ENCODE results near the gene PGP. TPM values are rescaled to one million over a fixed set of nuclear protein-coding genes. Genes with fewer than 3 reads are reported as not detected.
"Not testable (repeated sequence)": the region's sequence is repeated elsewhere in the genome, so short reads cannot be mapped to it uniquely, and the experiment has no call there.

PGP gene, protein sequence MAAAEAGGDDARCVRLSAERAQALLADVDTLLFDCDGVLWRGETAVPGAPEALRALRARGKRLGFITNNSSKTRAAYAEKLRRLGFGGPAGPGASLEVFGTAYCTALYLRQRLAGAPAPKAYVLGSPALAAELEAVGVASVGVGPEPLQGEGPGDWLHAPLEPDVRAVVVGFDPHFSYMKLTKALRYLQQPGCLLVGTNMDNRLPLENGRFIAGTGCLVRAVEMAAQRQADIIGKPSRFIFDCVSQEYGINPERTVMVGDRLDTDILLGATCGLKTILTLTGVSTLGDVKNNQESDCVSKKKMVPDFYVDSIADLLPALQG
- total RNA-seq (ENCODE audit: unreplicated experiment): 31.5 TPM
- long read RNA-seq, transcript PGP-201 (2 exons, 2,727 nt): major isoform, 32 of 34 reads
- long read RNA-seq, partial matches to known transcripts: 0 of 34 reads
- long read RNA-seq, other reads (novel, unspliced or antisense): 2 of 34 reads

DNA sequence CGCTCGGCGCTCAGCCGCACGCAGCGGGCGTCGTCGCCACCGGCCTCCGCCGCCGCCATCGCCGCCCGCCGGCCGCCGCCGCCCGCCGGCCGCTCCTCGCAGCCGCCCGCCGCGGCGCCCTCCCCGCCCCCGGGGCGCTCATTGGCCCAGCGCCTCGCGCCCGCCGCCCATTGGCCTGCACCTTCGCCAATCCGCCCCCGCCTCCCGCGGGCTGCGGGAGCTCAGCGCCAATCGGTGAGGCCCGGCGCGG, at the start of gene PGP:
TSS of gene PGP (minus strand) at position 122 of the 250 bp plus-strand sequence. CDS start at position 59, 63 bp downstream.
- Mint-ChIP-seq H3K9me3 (ENCODE audit: unreplicated experiment) (no peaks in the 10 kb centered on the region), H3K4me3 (ENCODE audit: unreplicated experiment) (peak within 1 kb of the TSS; percentile 93), H3K4me1 (ENCODE audit: unreplicated experiment) (peaks cover 25% of the 10 kb centered on the region), H3K27me3 (ENCODE audit: unreplicated experiment) (peaks cover 10% of the 10 kb centered on the region), H3K36me3 (ENCODE audit: low read depth, unreplicated experiment) (no peaks in the 10 kb centered on the region), H3K27ac (ENCODE audit: unreplicated experiment) (peak within 1 kb of the TSS; percentile 91)
- TF ChIP-seq, protein P1, sequence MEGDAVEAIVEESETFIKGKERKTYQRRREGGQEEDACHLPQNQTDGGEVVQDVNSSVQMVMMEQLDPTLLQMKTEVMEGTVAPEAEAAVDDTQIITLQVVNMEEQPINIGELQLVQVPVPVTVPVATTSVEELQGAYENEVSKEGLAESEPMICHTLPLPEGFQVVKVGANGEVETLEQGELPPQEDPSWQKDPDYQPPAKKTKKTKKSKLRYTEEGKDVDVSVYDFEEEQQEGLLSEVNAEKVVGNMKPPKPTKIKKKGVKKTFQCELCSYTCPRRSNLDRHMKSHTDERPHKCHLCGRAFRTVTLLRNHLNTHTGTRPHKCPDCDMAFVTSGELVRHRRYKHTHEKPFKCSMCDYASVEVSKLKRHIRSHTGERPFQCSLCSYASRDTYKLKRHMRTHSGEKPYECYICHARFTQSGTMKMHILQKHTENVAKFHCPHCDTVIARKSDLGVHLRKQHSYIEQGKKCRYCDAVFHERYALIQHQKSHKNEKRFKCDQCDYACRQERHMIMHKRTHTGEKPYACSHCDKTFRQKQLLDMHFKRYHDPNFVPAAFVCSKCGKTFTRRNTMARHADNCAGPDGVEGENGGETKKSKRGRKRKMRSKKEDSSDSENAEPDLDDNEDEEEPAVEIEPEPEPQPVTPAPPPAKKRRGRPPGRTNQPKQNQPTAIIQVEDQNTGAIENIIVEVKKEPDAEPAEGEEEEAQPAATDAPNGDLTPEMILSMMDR (IDR thresholded peaks at IDR 0.05; ENCODE audit: unreplicated experiment): no peak
- no peak for DNase-seq (ENCODE audit: low spot score)

DNA sequence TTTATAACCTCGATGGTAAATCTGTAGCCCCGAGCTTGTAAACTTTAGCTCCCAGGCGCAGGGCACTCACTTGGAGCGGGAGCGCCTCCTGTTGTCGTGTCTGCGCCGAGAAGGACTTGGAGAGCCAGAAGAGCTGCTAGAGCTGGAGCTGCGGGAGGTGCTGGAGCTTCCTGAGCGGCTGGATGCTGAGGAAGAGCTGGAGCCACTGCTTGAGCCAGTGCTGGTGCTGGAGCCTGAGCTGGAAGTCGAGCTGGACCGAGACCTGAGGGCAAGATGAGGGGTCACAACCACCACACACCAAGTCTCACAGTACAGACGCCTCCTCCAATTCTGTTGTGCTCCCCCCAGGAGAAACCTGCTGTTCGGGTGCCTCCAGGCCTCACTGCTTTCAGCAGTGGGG, 48.4 kb upstream of the PGP start:
- DNase-seq (ENCODE audit: low spot score); H3K27ac Mint-ChIP-seq (ENCODE audit: unreplicated experiment); H3K9me3 Mint-ChIP-seq (ENCODE audit: unreplicated experiment); H3K27me3 Mint-ChIP-seq (ENCODE audit: unreplicated experiment): not testable (repeated sequence)
- Mint-ChIP-seq H3K4me3 (ENCODE audit: unreplicated experiment) (peak overlapping the region; percentile 62), H3K4me1 (ENCODE audit: unreplicated experiment) (peaks cover 20% of the 10 kb centered on the region), H3K36me3 (ENCODE audit: low read depth, unreplicated experiment) (peaks cover 30% of the 10 kb centered on the region)

DNA sequence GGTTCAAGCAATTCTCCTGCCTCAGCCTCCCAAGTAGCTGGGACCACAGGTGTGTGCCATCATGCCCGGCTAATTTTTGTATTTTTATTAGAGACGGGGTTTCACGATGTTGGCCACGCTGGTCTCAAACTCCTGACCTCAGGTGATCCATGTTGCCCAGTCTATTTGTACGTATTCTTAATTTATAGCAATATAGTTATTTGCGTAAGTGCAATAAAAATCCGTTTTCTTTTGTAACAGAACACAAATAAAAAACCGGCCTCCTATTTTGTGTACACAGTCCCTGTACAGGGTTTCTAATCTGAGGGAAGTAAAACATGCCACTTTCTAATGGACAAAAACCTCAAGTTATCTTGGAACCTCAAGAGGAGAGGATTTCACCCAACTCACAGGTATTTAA, 45.6 kb upstream of the PGP start:
- no peaks in the 10 kb centered on the region for H3K27me3 Mint-ChIP-seq (ENCODE audit: unreplicated experiment)

DNA sequence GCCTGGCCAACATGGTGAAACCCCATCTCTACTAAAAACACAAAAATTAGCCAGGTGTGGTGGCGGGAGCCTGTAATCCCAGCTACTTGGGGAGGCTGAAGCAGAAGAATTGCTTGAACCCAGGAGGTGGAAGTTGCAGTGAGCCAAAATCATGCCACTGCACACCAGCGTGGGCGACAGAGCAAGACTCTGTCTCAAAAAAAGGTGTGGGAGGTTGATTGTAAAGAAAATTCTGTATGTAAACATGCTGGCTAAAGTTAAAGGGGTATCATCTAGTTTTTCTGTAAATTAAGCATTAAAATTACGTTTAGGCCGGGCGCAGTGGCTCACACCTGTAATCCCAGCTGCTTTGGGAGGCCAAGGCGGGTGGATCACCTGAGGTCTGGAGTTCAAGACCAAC, 43.9 kb upstream of the PGP start:
- Mint-ChIP-seq H3K36me3 (ENCODE audit: low read depth, unreplicated experiment) (peaks cover 43% of the 10 kb centered on the region), H3K27ac (ENCODE audit: unreplicated experiment) (peak overlapping the region; percentile 42)
- DNase-seq (ENCODE audit: low spot score); H3K4me3 Mint-ChIP-seq (ENCODE audit: unreplicated experiment); H3K27me3 Mint-ChIP-seq (ENCODE audit: unreplicated experiment); H3K4me1 Mint-ChIP-seq (ENCODE audit: unreplicated experiment); H3K9me3 Mint-ChIP-seq (ENCODE audit: unreplicated experiment): not testable (repeated sequence)

More for the DNA sequence above, 45.6 kb upstream of the PGP start:
- TF ChIP-seq, protein P1 (IDR thresholded peaks at IDR 0.05; ENCODE audit: unreplicated experiment): no peak
- no peak overlapping the region for H3K4me3 Mint-ChIP-seq (ENCODE audit: unreplicated experiment)
- DNase-seq (ENCODE audit: low spot score): no peak
- H3K27ac Mint-ChIP-seq (ENCODE audit: unreplicated experiment): no peak overlapping the region
- H3K4me1 Mint-ChIP-seq (ENCODE audit: unreplicated experiment): peaks cover 7% of the 10 kb centered on the region
- no peaks in the 10 kb centered on the region for H3K9me3 Mint-ChIP-seq (ENCODE audit: unreplicated experiment)
- H3K36me3 Mint-ChIP-seq (ENCODE audit: low read depth, unreplicated experiment): peaks cover 43% of the 10 kb centered on the region

DNA sequence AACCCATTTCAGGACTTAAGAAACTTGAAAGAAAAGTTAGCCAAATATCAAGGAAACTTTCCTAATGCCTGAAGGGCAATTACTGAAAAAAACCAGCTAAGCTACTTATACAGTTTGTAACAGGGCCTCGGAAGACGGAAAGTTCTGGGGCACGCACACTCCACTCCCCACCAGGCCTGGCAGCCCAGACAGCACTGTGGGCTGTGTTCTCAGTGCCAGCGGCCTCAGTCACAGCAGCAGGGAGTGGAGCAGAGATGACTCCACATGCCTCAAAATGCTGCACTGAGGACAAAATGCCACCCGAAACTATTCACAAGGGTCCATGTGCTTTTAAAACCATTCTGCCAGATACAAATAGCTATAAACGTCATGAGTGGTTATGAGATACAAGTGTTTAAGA, 43.1 kb upstream of the PGP start:
- no peaks in the 10 kb centered on the region for H3K27me3 Mint-ChIP-seq (ENCODE audit: unreplicated experiment)
- no peak for DNase-seq (ENCODE audit: low spot score)
- no peaks in the 10 kb centered on the region for H3K4me1 Mint-ChIP-seq (ENCODE audit: unreplicated experiment)
- no peak overlapping the region for H3K27ac Mint-ChIP-seq (ENCODE audit: unreplicated experiment)
- H3K9me3 Mint-ChIP-seq (ENCODE audit: unreplicated experiment): no peaks in the 10 kb centered on the region
- TF ChIP-seq, protein P1 (IDR thresholded peaks at IDR 0.05; ENCODE audit: unreplicated experiment): no peak
- H3K36me3 Mint-ChIP-seq (ENCODE audit: low read depth, unreplicated experiment): peaks cover 48% of the 10 kb centered on the region
- no peak overlapping the region for H3K4me3 Mint-ChIP-seq (ENCODE audit: unreplicated experiment)

DNA sequence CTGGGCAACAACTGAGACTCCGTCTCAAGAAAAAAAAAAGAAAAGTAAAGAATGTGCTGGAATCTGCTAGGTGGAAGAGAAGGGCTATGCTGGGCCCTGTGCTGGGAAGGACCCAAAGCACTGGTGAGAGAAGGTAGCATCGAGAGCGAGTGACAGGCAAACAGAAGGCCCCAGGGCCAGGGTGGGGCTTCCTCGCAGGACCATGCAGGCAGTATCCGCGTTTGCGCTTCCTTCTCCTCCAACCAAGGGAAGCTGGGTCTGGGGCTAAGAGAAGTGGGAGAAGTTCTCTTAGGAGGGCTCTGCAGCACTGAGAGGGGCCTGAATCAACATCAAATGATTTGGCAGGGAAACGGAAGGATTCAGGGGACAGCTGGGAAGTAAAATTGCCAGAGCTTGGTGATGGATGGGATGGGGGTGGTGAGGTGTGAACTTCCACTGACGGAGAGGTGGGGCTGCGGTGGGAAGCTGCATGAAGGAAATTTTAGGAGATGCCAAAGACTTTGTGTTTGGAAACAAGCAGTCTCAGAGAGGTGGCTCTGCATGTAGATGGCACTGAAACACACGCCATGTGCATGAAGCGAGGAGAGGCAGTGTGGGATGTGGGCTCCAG, 42.0 kb upstream of the PGP start:
- Mint-ChIP-seq H3K4me3 (ENCODE audit: unreplicated experiment) (peak overlapping the region; percentile 40), H3K27ac (ENCODE audit: unreplicated experiment) (peak overlapping the region; percentile 2), H3K9me3 (ENCODE audit: unreplicated experiment) (no peaks in the 10 kb centered on the region), H3K4me1 (ENCODE audit: unreplicated experiment) (no peaks in the 10 kb centered on the region), H3K27me3 (ENCODE audit: unreplicated experiment) (no peaks in the 10 kb centered on the region), H3K36me3 (ENCODE audit: low read depth, unreplicated experiment) (peaks cover 39% of the 10 kb centered on the region)
- TF ChIP-seq, protein P1 (IDR thresholded peaks at IDR 0.05; ENCODE audit: unreplicated experiment): no peak
- DNase-seq (ENCODE audit: low spot score): no peak

All from endothelial cell (in vitro differentiated cells).